Endothelial cell of umbilical vein (primary cell): ENCODE data around the gene TBC1D5. TPM values are rescaled to one million over a fixed set of nuclear protein-coding genes. Genes with fewer than 3 reads are reported as not detected.

ENCODE experiments used
- BruUV-seq: library from RNA; stranded (reverse); fragments of 400-500 nt; replicated peaks from 2 replicates; lab custom pipeline; 2021; lab: Mats Ljungman, UMichigan
- CTCF ChIA-PET: fragments of 300-600, 350-600 bp; sonication (Branson Sonifier 250); formaldehyde crosslinking; loops from one replicate; lab custom pipeline; 2021; ENCODE audit warnings: antibody characterized with exemption, inconsistent platforms; lab: Charles Lee
- POLR2A ChIA-PET: fragments of 300-600, 350-600 bp; sonication (Branson Sonifier 250); formaldehyde crosslinking; loops from one replicate; lab custom pipeline; 2021; ENCODE audit warnings: antibody characterized with exemption, inconsistent platforms; lab: Charles Lee
- DNase-seq: peaks from one replicate; pipeline ENCODE4 v3.0.0-alpha.2; 2011; ENCODE audit warnings: low read depth, low spot score
- FAIRE-seq: peaks from 2 replicates; lab custom pipeline; 2011; peaks lifted over from hg19 to GRCh38; lab: Jason Lieb, UNC
- H2AFZ ChIP-seq: 2 replicates; pipeline ENCODE4 v1.6.0; 2012; ENCODE audit warnings: low read depth, low read length, control low read depth, inconsistent platforms
- H3K27ac ChIP-seq: 2 replicates; pipeline ENCODE4 v1.5.1; 2011; ENCODE audit warnings: low read depth, mild to moderate bottlenecking, control low read depth, low read length, moderate library complexity; ENCODE audit not compliant: insufficient read depth
- H3K27me3 ChIP-seq, 2 experiments: 2 replicates each; pipeline versions ENCODE4 v1.6.0 to v1.6.1; 2011; ENCODE audit warnings: low read length in 2 of 2, mixed read lengths in 1 of 2; ENCODE audit not compliant: control insufficient read depth in 2 of 2, insufficient read depth in 2 of 2
- H3K36me3 ChIP-seq, 2 experiments: 2 replicates in 1 of 2; 3 replicates in 1 of 2; pipeline ENCODE4 v1.5.1; 2011; ENCODE audit warnings: low read length in 2 of 2, mild to moderate bottlenecking in 1 of 2, moderate library complexity in 1 of 2; ENCODE audit not compliant: control insufficient read depth in 2 of 2, insufficient read depth in 2 of 2; ENCODE audit errors: extremely low read depth in 1 of 2
- H3K4me1 ChIP-seq: 3 replicates; pipeline ENCODE4 v1.5.1; 2011; ENCODE audit warnings: mild to moderate bottlenecking, low read length; ENCODE audit not compliant: control insufficient read depth, insufficient read depth; ENCODE audit errors: extremely low read depth
- H3K4me2 ChIP-seq: 2 replicates; pipeline ENCODE4 v1.6.1; 2011; ENCODE audit warnings: low read length, control low read depth, mixed read lengths; ENCODE audit not compliant: insufficient read depth
- H3K4me3 ChIP-seq, 3 experiments: fragments of 200-600 bp in 1 of 3; sonication (generic), shearing (Covaris generic) in 1 of 3; replicated peaks in 1 of 3; 2 replicates each; pipeline ENCODE4 v1.5.1; 2011 to 2016; ENCODE audit warnings: control low read depth in 3 of 3, low read length in 3 of 3, mild to moderate bottlenecking in 2 of 3, inconsistent platforms in 1 of 3, low read depth in 1 of 3, moderate library complexity in 1 of 3; ENCODE audit not compliant: insufficient read depth in 1 of 3
- H3K79me2 ChIP-seq: 2 replicates; pipeline ENCODE4 v1.6.0; 2012; ENCODE audit warnings: low read length, inconsistent platforms; ENCODE audit not compliant: control insufficient read depth, insufficient read depth
- H3K9ac ChIP-seq: replicated peaks from 2 replicates; pipeline ENCODE3; 2011; ENCODE audit warnings: low read length, control low read depth; ENCODE audit not compliant: insufficient read depth; ENCODE audit errors: extremely low read depth
- H3K9me1 ChIP-seq: replicated peaks from 3 replicates; pipeline ENCODE4 v1.6.0; 2011; ENCODE audit warnings: mild to moderate bottlenecking, low read length; ENCODE audit not compliant: control insufficient read depth, insufficient read depth; ENCODE audit errors: extremely low read depth
- H3K9me3 ChIP-seq: replicated peaks from 2 replicates; pipeline ENCODE4 v1.5.1; 2012; ENCODE audit warnings: low read length, inconsistent platforms; ENCODE audit not compliant: control insufficient read depth, insufficient read depth
- H4K20me1 ChIP-seq: replicated peaks from 2 replicates; pipeline ENCODE3; 2011; ENCODE audit warnings: mild to moderate bottlenecking, low read length; ENCODE audit not compliant: control insufficient read depth, insufficient read depth; ENCODE audit errors: extremely low read depth
- EZH2 ChIP-seq: IDR thresholded peaks from 2 replicates; pipeline ENCODE4 v1.6.1; 2012; ENCODE audit warnings: borderline replicate concordance, low read depth, mild to moderate bottlenecking, moderate library complexity, low read length, inconsistent platforms; ENCODE audit not compliant: severe bottlenecking
- FOS ChIP-seq: IDR thresholded peaks from 2 replicates; pipeline ENCODE4 v1.6.1; 2011; ENCODE audit warnings: mild to moderate bottlenecking, low read length, moderate library complexity, borderline replicate concordance; ENCODE audit not compliant: insufficient read depth
- GATA2 ChIP-seq: IDR thresholded peaks from 2 replicates; pipeline ENCODE4 v1.7.0; 2011; ENCODE audit warnings: low read depth, mild to moderate bottlenecking, moderate library complexity, mixed read lengths, low read length; ENCODE audit not compliant: insufficient read length, insufficient read depth
- JUN ChIP-seq: IDR thresholded peaks from 2 replicates; pipeline ENCODE4 v1.6.1; 2011; ENCODE audit warnings: borderline replicate concordance, low read depth; ENCODE audit not compliant: insufficient read length, insufficient read depth
- MYC ChIP-seq: IDR thresholded peaks from one replicate; pipeline ENCODE4 v1.6.1; 2011; ENCODE audit warnings: mild to moderate bottlenecking, low read depth, low read length
- POLR2A ChIP-seq: IDR thresholded peaks from 2 replicates; pipeline ENCODE4 v1.6.1; 2012; ENCODE audit warnings: low read depth, mild to moderate bottlenecking, control low read depth, low read length
- POLR2AphosphoS5 ChIP-seq: IDR thresholded peaks from 2 replicates; pipeline ENCODE4 v1.6.1; 2012; ENCODE audit warnings: low read depth, mild to moderate bottlenecking, control low read depth, low read length, moderate library complexity; ENCODE audit not compliant: insufficient read depth
- dilution Hi-C: fragments of 300-500 bp; cut with MboI; formaldehyde crosslinking; loops from one replicate; pipeline ENCODE4 v1.15.0; 2019; ENCODE audit warnings: low sequenced_read_pairs; ENCODE audit not compliant: extremely low pct_ligation_motif_present
- intact Hi-C: fragments of 100-400 bp; cut with micrococcal nuclease; formaldehyde crosslinking; loops from one replicate; pipeline ENCODE4 v1.10.0; 2022
- polyA plus RNA-seq, 4 experiments: library from polyadenylated mRNA; depleted of rRNA in 3 of 4; stranded (reverse) in 3 of 4; unstranded in 1 of 4; fragments of >200 nt; gene quantifications; 2 replicates each; pipeline versions ENCODE4 v1.2.1 to v1.2.3, GENCODE V29; 2011 to 2012; ENCODE audit warnings: missing spikeins in 1 of 4
- total RNA-seq: library from RNA; stranded (reverse); gene quantifications from 2 replicates; pipeline ENCODE4 v1.2.3, GENCODE V29; 2021
- TF ChIP-seq, protein P1 (sequence below): IDR thresholded peaks from 2 replicates; pipeline ENCODE4 v1.6.1; 2011; ENCODE audit not compliant: insufficient read depth, insufficient read length
- TF ChIP-seq, protein P2 (sequence below), 2 donors: IDR thresholded peaks; 1 replicate in 1 of 2; 2 replicates in 1 of 2; pipeline ENCODE4 v1.5.1; 2011; ENCODE audit warnings: low read length in 2 of 2, mild to moderate bottlenecking in 2 of 2, moderate library complexity in 2 of 2, control low read depth in 1 of 2, inconsistent platforms in 1 of 2, low read depth in 1 of 2; ENCODE audit not compliant: insufficient read depth in 1 of 2; ENCODE audit errors: extremely low read depth in 1 of 2

The TBC1D5 gene
- total and polyA plus RNA-seq, 2 donors (not counting 3 experiments of a cell fraction or from before 2014, with no cell fraction given) = 17.5 to 44.7 TPM

DNA sequence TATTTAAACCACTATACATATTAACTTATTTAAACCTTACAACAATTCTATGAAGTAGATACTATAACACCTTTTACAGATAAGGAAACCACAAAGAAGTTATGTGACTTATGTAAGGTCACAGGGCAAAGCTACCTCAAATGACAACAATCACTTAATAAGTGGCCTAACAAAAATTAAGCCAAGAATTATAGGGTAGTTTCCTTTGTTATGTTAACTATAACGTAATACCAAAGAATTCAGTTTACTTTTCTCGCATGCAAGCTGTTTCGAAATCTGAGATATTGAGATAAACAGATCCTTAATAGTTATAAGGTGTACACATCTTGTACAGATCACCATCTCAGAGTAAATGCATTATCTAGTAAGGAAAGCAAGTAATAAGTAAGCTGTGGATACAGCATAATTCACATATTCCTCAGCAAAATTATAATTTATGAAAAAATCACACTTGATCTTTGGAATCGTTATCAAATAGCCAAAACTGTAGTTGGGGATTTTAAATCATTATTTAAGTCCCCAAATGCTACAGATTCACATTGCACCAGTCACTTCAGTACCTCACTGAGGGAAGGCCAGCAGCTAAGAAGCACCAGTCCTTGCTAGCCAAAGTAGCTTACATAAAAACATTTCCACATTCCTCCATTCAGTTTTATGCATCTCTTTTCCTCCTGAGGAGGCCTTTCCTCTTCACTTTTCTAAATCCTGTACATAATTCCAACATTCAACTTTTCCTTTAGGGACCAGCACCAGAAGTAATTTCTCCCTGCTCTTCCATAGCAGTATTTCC, 226.8 kb downstream of the TBC1D5 start:
- intact Hi-C loops = no loop called here
- FAIRE-seq (no peak), DNase-seq (no peak)
- CTCF ChIA-PET = interaction anchor here (0.8 to 1.9 kb wide), 3 partner anchors 10 to 326 kb away, joined by 3 to 6 read pairs (median 4); no protein-coding TSS in a partner anchor
- H2AFZ ChIP-seq = no peak overlapping the region
- no peaks in the 10 kb centered on the region for H3K9me3 ChIP-seq
- POLR2A ChIA-PET = no interaction called here
- dilution Hi-C loops = no loop called here
- BruUV-seq = no TSS peak
- H3K4me3 ChIP-seq = no peak overlapping the region
- no peaks in the 10 kb centered on the region for H4K20me1 ChIP-seq
- no peak overlapping the region for H3K4me2 ChIP-seq
- H3K9ac ChIP-seq = no peak overlapping the region
- no peak for TF ChIP-seq FOS
- TF ChIP-seq POLR2AphosphoS5 = no peak
- TF ChIP-seq POLR2A = no peak
- no peak for TF ChIP-seq EZH2
- no peak for TF ChIP-seq GATA2
- H3K36me3 ChIP-seq = no peaks in the 10 kb centered on the region
- no peaks in the 10 kb centered on the region for H3K4me1 ChIP-seq
- no peak overlapping the region for H3K27ac ChIP-seq
- no peaks in the 10 kb centered on the region for H3K79me2 ChIP-seq
- no peaks in the 10 kb centered on the region for H3K9me1 ChIP-seq
- no peaks in the 10 kb centered on the region for H3K27me3 ChIP-seq

DNA sequence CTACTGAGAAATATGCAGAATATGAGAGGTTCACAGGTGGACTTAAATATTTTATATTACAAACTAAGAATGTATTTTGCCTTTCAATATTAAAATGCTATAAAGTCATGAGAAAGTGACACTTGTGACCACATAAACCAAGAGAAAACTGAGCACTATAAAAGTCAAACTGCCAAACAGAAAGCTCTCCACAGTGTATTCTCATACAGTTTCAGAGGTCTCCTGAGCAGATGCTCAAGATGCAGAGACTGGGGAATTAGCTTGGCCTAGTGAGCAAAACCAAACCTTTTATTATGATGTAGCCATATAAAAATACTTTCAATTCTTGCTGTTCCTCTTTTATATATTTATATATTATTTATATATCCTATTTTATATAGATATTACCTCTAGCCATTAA, 227.8 kb downstream of the TBC1D5 start:
- Histone ChIP-seq H3K9ac (no peak overlapping the region), H3K4me3 (no peak overlapping the region), H3K27me3 (no peaks in the 10 kb centered on the region), H3K4me2 (no peak overlapping the region), H2AFZ (no peak overlapping the region), H3K27ac (no peak overlapping the region), H3K9me3 (no peaks in the 10 kb centered on the region), H4K20me1 (no peaks in the 10 kb centered on the region), H3K9me1 (no peaks in the 10 kb centered on the region), H3K79me2 (no peaks in the 10 kb centered on the region), H3K4me1 (no peaks in the 10 kb centered on the region), H3K36me3 (no peaks in the 10 kb centered on the region)
- ChIA-PET POLR2A (no interaction called here), CTCF (interaction anchor here (0.9 kb wide), 1 partner anchor 42 kb away, joined by 3 read pairs; no protein-coding TSS in a partner anchor)
- dilution Hi-C loops (no loop called here), intact Hi-C loops (no loop called here)
- FAIRE-seq = no peak
- DNase-seq = no peak
- TF ChIP-seq, protein P1, sequence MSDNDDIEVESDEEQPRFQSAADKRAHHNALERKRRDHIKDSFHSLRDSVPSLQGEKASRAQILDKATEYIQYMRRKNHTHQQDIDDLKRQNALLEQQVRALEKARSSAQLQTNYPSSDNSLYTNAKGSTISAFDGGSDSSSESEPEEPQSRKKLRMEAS = no peak
- TF ChIP-seq POLR2AphosphoS5 (no peak), JUN (no peak), MYC (no peak), GATA2 (no peak), FOS (no peak), POLR2A (no peak), EZH2 (no peak)
- TF ChIP-seq, protein P2, sequence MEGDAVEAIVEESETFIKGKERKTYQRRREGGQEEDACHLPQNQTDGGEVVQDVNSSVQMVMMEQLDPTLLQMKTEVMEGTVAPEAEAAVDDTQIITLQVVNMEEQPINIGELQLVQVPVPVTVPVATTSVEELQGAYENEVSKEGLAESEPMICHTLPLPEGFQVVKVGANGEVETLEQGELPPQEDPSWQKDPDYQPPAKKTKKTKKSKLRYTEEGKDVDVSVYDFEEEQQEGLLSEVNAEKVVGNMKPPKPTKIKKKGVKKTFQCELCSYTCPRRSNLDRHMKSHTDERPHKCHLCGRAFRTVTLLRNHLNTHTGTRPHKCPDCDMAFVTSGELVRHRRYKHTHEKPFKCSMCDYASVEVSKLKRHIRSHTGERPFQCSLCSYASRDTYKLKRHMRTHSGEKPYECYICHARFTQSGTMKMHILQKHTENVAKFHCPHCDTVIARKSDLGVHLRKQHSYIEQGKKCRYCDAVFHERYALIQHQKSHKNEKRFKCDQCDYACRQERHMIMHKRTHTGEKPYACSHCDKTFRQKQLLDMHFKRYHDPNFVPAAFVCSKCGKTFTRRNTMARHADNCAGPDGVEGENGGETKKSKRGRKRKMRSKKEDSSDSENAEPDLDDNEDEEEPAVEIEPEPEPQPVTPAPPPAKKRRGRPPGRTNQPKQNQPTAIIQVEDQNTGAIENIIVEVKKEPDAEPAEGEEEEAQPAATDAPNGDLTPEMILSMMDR (IDR thresholded peaks at IDR 0.05; ENCODE audit: extremely low read depth in 1 of 2, insufficient read depth in 1 of 2, low read depth in 1 of 2, low read length in 2 of 2) = no peak
- no TSS peak for BruUV-seq
